Psoas muscle (tissue), 8 donors: ENCODE measurements around the gene RASA3. TPM values are rescaled to one million over a fixed set of nuclear protein-coding genes. Genes with fewer than 3 reads are reported as not detected.

Source experiments
- ATAC-seq, 4 donors: fragments of 200-7000 bp; cut with Tn5 transposase; one replicate each; pipeline ENCODE4 v1.9.1; 2020; ENCODE audit warnings: moderate library complexity in 3 of 4, mild to moderate bottlenecking in 2 of 4
- DNase-seq, 2 donors: peaks; one replicate each; pipeline ENCODE4 v3.0.0-alpha.2; 2020
- H3K27ac ChIP-seq: fragments of 200-600 bp; one replicate; pipeline ENCODE4 v1.8.0; 2022
- H3K27me3 ChIP-seq, 3 donors: fragments of 200-600 bp in 1 of 3; one replicate each; pipeline versions ENCODE4 v1.6.1 to v1.8.0; 2013 to 2022; ENCODE audit warnings: low read length in 2 of 3, mild to moderate bottlenecking in 2 of 3, moderate library complexity in 1 of 3; ENCODE audit not compliant: insufficient read depth in 3 of 3
- H3K36me3 ChIP-seq, 2 donors: fragments of 200-600 bp in 1 of 2; one replicate each; pipeline versions ENCODE4 v1.6.1 to v1.8.0; 2013 to 2022; ENCODE audit warnings: low read depth in 1 of 2, mild to moderate bottlenecking in 1 of 2, moderate library complexity in 1 of 2; ENCODE audit not compliant: insufficient read depth in 1 of 2
- H3K4me1 ChIP-seq: fragments of 200-600 bp; one replicate; pipeline ENCODE4 v1.8.0; 2022
- H3K4me3 ChIP-seq: fragments of 200-600 bp; one replicate; pipeline ENCODE4 v1.8.0; 2022; ENCODE audit warnings: mild to moderate bottlenecking
- H3K9me3 ChIP-seq: fragments of 200-600 bp; one replicate; pipeline ENCODE4 v1.8.0; 2022
- CTCF ChIP-seq: fragments of 200-600 bp; IDR thresholded peaks from one replicate; pipeline ENCODE4 v1.8.0; 2022; ENCODE audit warnings: antibody characterized with exemption
- WGBS, 3 donors: extraction: QIAGEN DNeasy Blood & Tissue Kit; methylation state at CpG; one replicate each; pipeline versions ENCODE4 v1.1.6 to v1.1.7; 2013; 5-methylcytosine and 5-hydroxymethylcytosine counted together
- intact Hi-C, 2 donors: fragments of 100-400 bp; cut with DNase I; formaldehyde crosslinking; loops; one replicate each; pipeline versions ENCODE4 v1.11.0 to v1.14.2; 2022
- polyA plus RNA-seq, 3 donors: library from polyadenylated mRNA; stranded (reverse); fragments of 200-250 nt; gene quantifications; one replicate each; pipeline ENCODE4 v1.2.3, GENCODE V29; 2013
- total RNA-seq, 4 donors: library from RNA; stranded (reverse); fragmentation: NEBNext Ultra II Directional in 2 of 4; extraction: Animal tissue kit (Norgen Biotek cat#: 25700) in 2 of 4; gene quantifications; one replicate each; pipeline versions ENCODE4 v1.2.1 to v1.2.4, GENCODE V29; 2021 to 2023
- donor health status: healthy with polysubstance abuse.
- donor health status: DM: no; HTN: no; CAD: no; lungs with moderate emphysema.
- donor health status: Bipolar disorder and iron deficiency.
- donor health status: healthy.
- donor health status: DM: yes; HTN: yes; CAD: no.
- donor health status: DM: no; HTN: no; CAD: no.
- donor health status: DM: no; HTN: no; CAD: no.
- donor health status: DM: yes; HTN: yes; CAD: no.

RASA3 gene
- total and polyA plus RNA-seq, 7 donors: 4.8 to 24.4 (median 13.1) TPM

- no peak for TF ChIP-seq CTCF
- peaks cover 5% of the 10 kb centered on the region for H3K4me1 ChIP-seq
- peaks cover 0 to 53% of the 10 kb centered on the region in 2 donors for H3K36me3 ChIP-seq
- ATAC-seq: no peak
- no peak overlapping the region for H3K27ac ChIP-seq
- 66 to 91% (median 74%) methylated on average over 4 of the region's 4 CpGs for WGBS, 3 donors
- H3K4me3 ChIP-seq: no peak overlapping the region
- peak in 1 of 2 donors; percentile 10 for DNase-seq
- H3K9me3 ChIP-seq: no peaks in the 10 kb centered on the region
- intact Hi-C loops: no loop called here
- no peaks in the 10 kb centered on the region for H3K27me3 ChIP-seq
Measured at GRCh38 chr13:114025405-114025713, 107.1 kb downstream of the RASA3 start.

GRCh38 chr13:114024603-114025404 lies 107.6 kb downstream of the RASA3 start:
- H3K4me3 ChIP-seq: no peak overlapping the region
- DNase-seq: no peak
- H3K9me3 ChIP-seq: no peaks in the 10 kb centered on the region
- no peaks in the 10 kb centered on the region for H3K27me3 ChIP-seq
- intact Hi-C loops: no loop called here
- TF ChIP-seq CTCF: no peak
- H3K36me3 ChIP-seq: peaks cover 0 to 55% of the 10 kb centered on the region in 2 donors
- ATAC-seq: peak in 1 of 4 donors; percentile 2
- H3K4me1 ChIP-seq: peaks cover 5% of the 10 kb centered on the region
- WGBS, 3 donors: 89 to 94% (median 90%) methylated on average over 35 of the region's 35 CpGs
- H3K27ac ChIP-seq: no peak overlapping the region

- Histone ChIP-seq H3K4me1 (peaks cover 5% of the 10 kb centered on the region), H3K9me3 (no peaks in the 10 kb centered on the region), H3K36me3 (peaks cover 0 to 55% of the 10 kb centered on the region in 2 donors), H3K27me3 (no peaks in the 10 kb centered on the region), H3K4me3 (no peak overlapping the region), H3K27ac (no peak overlapping the region)
- intact Hi-C loops: no loop called here
- 95 to 96% (median 96%) methylated on average over 35 of the region's 35 CpGs for WGBS, 3 donors
- no peak for TF ChIP-seq CTCF
- ATAC-seq (peak in 1 of 4 donors; percentile 9), DNase-seq (peak in 1 of 2 donors; percentile 9)
Measured at GRCh38 chr13:114023716-114024602, 108.5 kb downstream of the RASA3 start.

GRCh38 chr13:114022876-114023275 lies 109.5 kb downstream of the RASA3 start:
- H3K36me3 ChIP-seq: peaks cover 0 to 66% of the 10 kb centered on the region in 2 donors
- DNase-seq (no peak), ATAC-seq (no peak)
- intact Hi-C loops: no loop called here
- no peak overlapping the region for H3K27ac ChIP-seq
- no peaks in the 10 kb centered on the region for H3K9me3 ChIP-seq
- no peaks in the 10 kb centered on the region for H3K27me3 ChIP-seq
- no peak overlapping the region for H3K4me3 ChIP-seq
- TF ChIP-seq CTCF: no peak
- H3K4me1 ChIP-seq: peaks cover 5% of the 10 kb centered on the region
- 91 to 97% (median 94%) methylated on average over 12 of the region's 12 CpGs for WGBS, 3 donors
